GM20431 (cell line): ENCODE data around the gene GZMH.
"Not testable (repeated sequence)": the region's sequence is repeated elsewhere in the genome, so short reads cannot be mapped to it uniquely, and the experiment has no call there.

Experiments
- in situ Hi-C: fragments of 300-500 bp; cut with MseI, MboI; formaldehyde crosslinking; loops from one replicate; pipeline ENCODE4 v1.15.0; 2020; ENCODE audit warnings: low sequenced_read_pairs; ENCODE audit not compliant: unreplicated experiment

GZMH gene, protein sequence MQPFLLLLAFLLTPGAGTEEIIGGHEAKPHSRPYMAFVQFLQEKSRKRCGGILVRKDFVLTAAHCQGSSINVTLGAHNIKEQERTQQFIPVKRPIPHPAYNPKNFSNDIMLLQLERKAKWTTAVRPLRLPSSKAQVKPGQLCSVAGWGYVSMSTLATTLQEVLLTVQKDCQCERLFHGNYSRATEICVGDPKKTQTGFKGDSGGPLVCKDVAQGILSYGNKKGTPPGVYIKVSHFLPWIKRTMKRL

GRCh38 chr14:24609655-24610344, at the start of gene GZMH:
Gene GZMH (minus strand): TSS chr14:24609685. CDS start chr14:24609613, 72 bp downstream.
- in situ Hi-C loops, result no loop called here

DNA sequence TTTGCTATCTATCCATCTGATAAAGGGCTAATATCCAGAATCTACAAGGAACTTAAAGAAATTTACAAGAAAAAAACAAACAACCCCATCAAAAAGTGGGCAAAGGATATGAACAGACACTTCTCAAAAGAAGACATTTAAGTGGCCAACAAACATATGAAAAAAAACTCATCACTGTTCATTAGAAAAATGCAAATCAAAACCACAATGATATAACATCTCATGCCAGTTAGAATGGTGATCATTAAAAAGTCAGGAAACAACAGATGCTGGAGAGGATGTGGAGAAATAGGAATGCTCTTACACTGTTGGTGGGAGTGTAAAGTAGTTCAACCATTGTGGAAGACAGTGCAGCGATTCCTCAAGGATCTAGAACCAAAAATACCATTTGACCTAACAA, 38.9 kb upstream of the GZMH start:
- in situ Hi-C loops, result not testable (repeated sequence)

DNA sequence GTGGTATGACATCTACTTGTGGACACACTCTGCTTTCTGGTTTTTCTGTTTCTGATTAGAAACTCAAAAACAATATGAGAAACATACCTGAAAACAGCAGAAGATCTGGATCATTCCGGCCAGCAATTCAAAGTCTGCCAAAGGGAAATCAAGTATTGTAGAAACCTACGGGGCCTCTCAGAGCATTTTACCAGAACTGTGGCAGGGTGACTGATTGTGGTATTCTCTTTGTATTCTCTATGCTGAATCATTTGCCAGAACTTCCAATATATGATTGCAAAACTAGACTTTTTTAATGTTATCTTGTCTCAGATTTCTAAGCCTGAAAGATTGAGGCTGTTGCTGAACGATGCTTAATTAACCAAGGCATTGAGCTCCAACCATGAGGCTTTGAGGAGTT, 30.4 kb upstream of the GZMH start:
- in situ Hi-C loops, result no loop called here

- in situ Hi-C loops, result no loop called here
Measured at GRCh38 chr14:24639270-24639669, 29.8 kb upstream of the GZMH start.

DNA sequence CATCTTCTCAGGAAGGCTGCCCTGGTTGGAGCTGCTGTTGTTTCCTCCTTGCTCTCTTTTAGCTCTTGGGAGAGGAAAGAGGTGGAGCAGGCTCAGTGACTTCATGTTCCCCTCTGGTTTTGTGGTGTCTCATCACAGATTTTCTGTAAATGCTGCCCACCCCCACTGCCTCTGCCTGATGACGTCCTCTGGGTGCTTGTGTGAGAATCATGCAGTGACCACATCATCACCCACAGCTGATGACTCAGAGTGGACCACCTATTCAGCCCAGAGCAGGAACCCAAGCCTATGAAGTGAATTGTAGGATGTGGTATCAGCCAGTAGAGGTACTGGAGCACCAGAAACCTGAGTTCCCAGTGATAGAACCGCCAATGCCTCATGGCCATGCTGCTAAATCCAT, 24.7 kb upstream of the GZMH start, which contains the start of gene GZMB:
GZMB (minus strand) TSS at position 33 of the 400 bp plus-strand sequence; CDS start at position 3, 30 bp downstream.
- in situ Hi-C loops, result no loop called here

DNA sequence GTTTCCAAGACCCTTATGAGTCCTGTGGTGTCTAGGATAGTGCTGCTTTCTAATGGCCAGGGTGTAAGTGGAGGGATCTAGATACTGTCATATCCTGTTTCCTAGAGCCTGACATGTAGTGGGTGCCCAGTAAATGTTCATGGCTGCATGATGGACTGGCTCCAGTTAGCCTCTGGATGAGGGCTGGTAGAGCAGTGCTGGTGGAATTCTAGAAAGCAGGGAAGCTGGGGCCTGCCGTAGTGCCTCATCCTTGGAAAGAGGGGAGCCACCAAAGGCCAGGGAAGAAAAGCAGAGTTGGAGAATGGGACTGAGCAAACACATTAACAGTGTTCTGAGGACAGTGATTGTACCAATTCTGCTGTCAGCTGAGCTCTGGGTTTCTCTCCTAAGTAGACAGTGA, 23.9 kb upstream of the GZMH start:
- in situ Hi-C loops, result no loop called here

GRCh38 chr14:24632761-24633160, 23.3 kb upstream of the GZMH start:
- in situ Hi-C loops, result no loop called here

DNA sequence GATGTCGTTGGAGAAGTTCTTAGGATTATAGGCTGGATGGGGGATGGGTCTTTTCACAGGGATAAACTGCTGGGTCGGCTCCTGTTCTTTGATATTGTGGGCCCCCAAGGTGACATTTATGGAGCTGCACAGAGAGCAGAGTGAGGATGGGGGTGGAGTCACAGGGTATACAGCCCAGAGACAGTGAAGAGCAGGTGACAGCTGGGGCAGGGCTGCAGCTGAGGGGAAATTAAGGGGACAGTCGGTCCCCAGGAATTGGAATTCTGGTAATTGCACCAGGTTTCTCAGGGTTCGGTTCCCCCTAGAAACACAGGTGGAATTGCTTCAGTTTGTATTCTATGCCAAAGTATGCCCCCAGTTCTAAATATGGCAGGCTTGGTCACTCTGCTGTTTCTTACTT, 22.9 kb upstream of the GZMH start:
- in situ Hi-C loops, result no loop called here

DNA sequence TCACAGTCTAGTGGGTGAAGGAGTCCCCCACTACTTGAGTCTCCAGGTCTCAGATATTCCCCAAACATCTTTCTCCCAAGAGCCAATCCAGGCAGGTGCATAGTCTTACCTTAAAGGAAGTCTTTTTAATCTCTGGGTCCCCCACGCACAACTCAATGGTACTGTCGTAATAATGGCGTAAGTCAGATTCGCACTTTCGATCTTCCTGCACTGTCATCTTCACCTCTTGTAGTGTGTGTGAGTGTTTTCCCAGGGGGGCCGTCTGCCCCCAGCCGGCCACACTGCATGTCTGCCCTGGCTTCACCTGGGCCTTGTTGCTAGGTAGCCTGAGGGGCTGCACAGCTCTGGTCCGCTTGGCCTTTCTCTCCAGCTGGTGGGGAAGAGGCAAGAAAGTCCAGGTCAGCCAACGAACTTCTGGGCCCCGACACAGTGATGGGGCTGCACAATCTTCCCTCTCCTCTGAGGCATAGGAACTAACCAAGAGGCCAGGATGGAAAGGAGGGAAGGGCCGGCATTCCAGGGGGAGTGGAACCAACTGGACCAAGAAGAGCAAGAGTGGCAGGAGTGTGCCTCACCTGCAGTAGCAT, 22.4 kb upstream of the GZMH start:
- in situ Hi-C loops, result no loop called here

- in situ Hi-C loops, result no loop called here
Measured at GRCh38 chr14:24630872-24631477, 21.5 kb upstream of the GZMH start.

- in situ Hi-C loops, result no loop called here
Measured at GRCh38 chr14:24630087-24630871, 20.8 kb upstream of the GZMH start.

GRCh38 chr14:24629521-24629920, 20.0 kb upstream of the GZMH start:
- in situ Hi-C loops, result no loop called here

DNA sequence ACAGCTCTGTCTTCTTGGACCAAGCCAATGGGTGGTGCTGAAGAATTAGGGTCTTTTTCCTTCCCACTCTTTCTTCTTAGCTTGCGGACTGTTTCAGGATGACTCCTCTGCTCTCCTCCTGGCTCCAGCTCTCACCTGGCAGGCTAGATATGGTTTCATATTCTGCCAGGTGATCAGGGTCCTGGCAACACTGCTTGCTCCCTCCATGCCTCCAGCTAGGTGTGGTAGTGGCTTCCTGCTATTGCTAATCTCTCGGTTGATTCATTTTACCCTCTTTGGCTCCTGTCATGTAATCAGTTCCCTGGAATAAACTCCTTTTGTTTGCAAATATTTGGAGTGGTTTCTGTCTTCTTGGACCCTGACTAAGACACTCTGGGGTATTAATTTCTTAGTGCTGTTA, 4.3 kb upstream of the GZMH start:
- in situ Hi-C loops, result no loop called here

DNA sequence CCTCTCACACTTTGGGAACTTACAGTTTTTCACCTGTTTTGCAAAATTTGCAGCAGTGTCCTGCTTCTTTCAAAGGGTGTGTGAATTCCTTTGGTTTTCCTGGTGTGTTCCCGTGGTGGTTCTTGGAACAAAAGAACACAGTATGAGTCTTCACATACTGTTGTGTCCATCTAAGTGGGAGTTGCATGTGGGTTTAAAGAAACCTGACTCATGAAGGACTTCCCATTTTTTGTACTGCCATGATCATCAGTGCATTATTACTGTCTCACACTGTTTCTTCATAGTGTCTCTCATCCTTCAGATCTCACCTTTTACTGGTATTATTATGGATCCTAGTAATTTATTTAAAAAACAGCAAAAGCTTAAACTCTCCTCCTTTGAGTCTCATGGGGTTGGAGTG, 3.8 kb upstream of the GZMH start:
- in situ Hi-C loops, result no loop called here

DNA sequence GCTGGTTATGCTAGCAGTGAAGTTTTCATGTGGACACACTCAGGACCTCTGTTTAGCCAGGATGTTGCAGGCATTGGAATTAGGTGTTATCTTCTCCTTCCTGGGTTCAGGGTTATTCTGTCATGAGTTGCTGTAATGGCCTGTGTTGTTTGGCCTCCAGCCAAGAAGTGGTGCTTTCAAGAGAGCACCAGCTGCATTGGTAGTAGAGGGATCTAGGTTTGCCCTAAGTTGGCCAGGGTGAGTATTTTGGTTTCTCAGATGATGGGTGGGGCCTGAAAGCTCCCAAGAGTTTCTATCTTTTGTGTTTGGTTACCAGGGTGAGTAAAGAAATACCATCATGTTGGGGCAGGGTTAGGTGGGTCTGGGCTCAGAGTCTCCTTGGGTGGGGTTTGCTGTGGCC, 2.7 kb upstream of the GZMH start:
- in situ Hi-C loops, result no loop called here

DNA sequence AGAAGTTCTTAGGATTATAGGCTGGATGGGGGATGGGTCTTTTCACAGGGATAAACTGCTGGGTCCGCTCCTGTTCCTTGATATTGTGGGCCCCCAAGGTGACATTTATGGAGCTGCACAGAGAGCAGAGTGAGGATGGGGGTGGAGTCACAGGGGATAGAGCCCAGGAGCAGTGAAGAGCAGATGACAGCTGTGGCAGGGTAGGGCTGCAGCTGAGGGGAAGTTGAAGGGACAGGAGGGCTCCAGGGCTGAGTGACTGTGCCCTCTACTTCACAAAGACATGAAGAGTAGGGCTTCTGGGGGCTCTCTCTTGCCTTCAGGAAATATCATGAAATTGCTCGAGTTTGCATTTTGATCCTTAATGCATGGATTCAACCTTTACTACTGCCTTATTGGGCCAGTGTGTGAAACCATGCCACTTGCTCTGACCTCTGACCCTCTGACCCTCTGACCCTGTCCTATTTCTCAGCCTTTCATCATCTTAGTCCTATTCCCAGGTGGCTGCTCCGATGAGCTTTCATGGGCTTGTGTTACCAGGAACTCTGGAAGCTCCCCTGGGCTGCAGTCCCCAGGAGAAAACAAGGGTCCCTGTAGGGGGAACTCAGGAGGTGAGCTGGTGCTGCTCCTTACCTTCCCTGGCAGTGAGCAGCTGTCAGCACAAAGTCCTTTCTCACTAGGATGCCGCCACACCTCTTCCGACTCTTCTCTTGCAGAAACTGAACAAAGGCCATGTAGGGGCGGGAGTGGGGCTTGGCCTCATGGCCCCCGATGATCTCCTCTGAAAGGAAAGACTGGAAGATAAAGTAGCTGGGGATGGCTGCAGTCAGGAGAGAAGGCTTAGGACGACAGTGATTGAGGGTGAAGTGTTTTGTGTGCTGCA, 1.6 kb downstream of the GZMH start:
- in situ Hi-C loops, result no loop called here

GRCh38 chr14:24607081-24607480, 2.4 kb downstream of the GZMH start:
- in situ Hi-C loops, result no loop called here

- in situ Hi-C loops, result no loop called here
Measured at GRCh38 chr14:24606297-24606696, 3.2 kb downstream of the GZMH start.

GRCh38 chr14:24605435-24606190, 3.9 kb downstream of the GZMH start:
- in situ Hi-C loops, result no loop called here
